Right lobe of liver (tissue), 6 donors: ENCODE data around the gene ERICH6. TPM values are rescaled to one million over a fixed set of nuclear protein-coding genes. Genes with fewer than 3 reads are reported as not detected.

Source experiments
- ATAC-seq, 4 donors: fragments of 200-7000 bp; cut with Tn5 transposase; one replicate each; pipeline ENCODE4 v1.9.1; 2020; ENCODE audit warnings: mild to moderate bottlenecking in 4 of 4, moderate library complexity in 4 of 4
- DNase-seq, 3 donors: peaks; one replicate each; pipeline ENCODE4 v3.0.0-alpha.2; 2020
- H3K27ac ChIP-seq, 3 donors: fragments of 200-600 bp; one replicate each; pipeline ENCODE4 v1.8.0; 2022
- H3K27me3 ChIP-seq, 2 donors: fragments of 200-600 bp; one replicate each; pipeline ENCODE4 v1.8.0; 2022
- H3K36me3 ChIP-seq, 4 donors: fragments of 200-600 bp; sonication (generic) in 1 of 4; one replicate each; pipeline versions ENCODE4 v1.5.1 to v1.8.0; 2017 to 2022; ENCODE audit warnings: control low read depth in 1 of 4
- H3K4me1 ChIP-seq, 4 donors: fragments of 200-600 bp; sonication (generic) in 1 of 4; one replicate each; pipeline versions ENCODE4 v1.5.1 to v1.8.0; 2017 to 2022; ENCODE audit warnings: control low read depth in 1 of 4
- H3K4me3 ChIP-seq, 3 donors: fragments of 200-600 bp; one replicate each; pipeline ENCODE4 v1.8.0; 2022
- H3K9me3 ChIP-seq, 4 donors: fragments of 200-600 bp; sonication (generic) in 1 of 4; one replicate each; pipeline versions ENCODE4 v1.5.1 to v1.8.0; 2017 to 2022; ENCODE audit warnings: control low read depth in 1 of 4
- CTCF ChIP-seq, 4 donors: fragments of 200-600 bp in 3 of 4; fragments of 450-650 bp in 1 of 4; IDR thresholded peaks; one replicate each; pipeline versions ENCODE4 v1.5.1 to v1.8.0; 2016 to 2022; ENCODE audit warnings: antibody characterized with exemption in 4 of 4, mild to moderate bottlenecking in 2 of 4
- POLR2A ChIP-seq: fragments of 450-650 bp; IDR thresholded peaks from one replicate; pipeline ENCODE4 v1.6.1; 2017; ENCODE audit warnings: antibody characterized with exemption, mild to moderate bottlenecking
- WGBS: methylation state at CpG from one replicate; pipeline ENCODE4 v1.1.6; 2018; ENCODE audit warnings: low coverage, low lambda C conversion rate; ENCODE audit not compliant: insufficient coverage; ENCODE audit errors: missing lambda C conversion rate; 5-methylcytosine and 5-hydroxymethylcytosine counted together
- intact Hi-C, 2 donors: fragments of 100-400 bp; cut with DNase I; formaldehyde crosslinking; loops; one replicate each; pipeline versions ENCODE4 v1.11.2 to v1.14.1; 2022
- total RNA-seq, 6 experiments: library from RNA; depleted of rRNA in 2 of 6; stranded (reverse); fragments of >200 nt in 2 of 6; fragmentation: NEBNext Ultra II Directional in 3 of 6; extraction: Animal tissue kit (Norgen Biotek cat#: 25700) in 3 of 6; gene quantifications; one replicate each; pipeline versions ENCODE4 v1.1.0 to v1.2.4, GENCODE V29; 2016 to 2023
- donor health status: DM: no; HTN: yes; CAD: no.
- donor health status: DM: no; HTN: no; CAD: no.
- donor health status: DM: no; HTN: no; CAD: no.
- donor health status: DM: no; HTN: yes; CAD: no.
- donor health status: DM: no; HTN: yes; CAD: no.

The ERICH6 gene
- total RNA-seq, 6 experiments from 2014 or later: 0.49 TPM; not detected in 5

- Histone ChIP-seq H3K4me3 (peak overlapping the region in 1 of 3 donors; percentile 32), H3K9me3 (no peaks in the 10 kb centered on the region), H3K4me1 (peaks cover 0 to 64% (median 28%) of the 10 kb centered on the region in 4 donors), H3K27ac (peak overlapping the region in 1 of 3 donors; percentile 94), H3K27me3 (no peaks in the 10 kb centered on the region), H3K36me3 (no peaks in the 10 kb centered on the region)
- intact Hi-C loops: no loop called here
- no peak for TF ChIP-seq CTCF (IDR thresholded peaks at IDR 0.05)
- no peak for TF ChIP-seq POLR2A
- DNase-seq: peak in 1 of 3 donors; percentile 35
- ATAC-seq: no peak
- no CpG with 5 or more reads among the region's 1 CpG for WGBS
Observed at GRCh38 chr3:150734795-150735119, 31.0 kb upstream of the ERICH6 start.

GRCh38 chr3:150733936-150734794 lies 30.4 kb upstream of the ERICH6 start:
- DNase-seq: peak in 2 of 3 donors; percentile 51 to 75
- no peaks in the 10 kb centered on the region for H3K27me3 ChIP-seq

GRCh38 chr3:150733373-150733935 lies 29.7 kb upstream of the ERICH6 start:
- ATAC-seq (peak in 1 of 4 donors; percentile 4), DNase-seq (no peak)
- H3K9me3 ChIP-seq: no peaks in the 10 kb centered on the region
- intact Hi-C loops: no loop called here
- no peak overlapping the region for H3K4me3 ChIP-seq
- no peaks in the 10 kb centered on the region for H3K27me3 ChIP-seq
- WGBS: 35% methylated on average over 7 of the region's 8 CpGs
- TF ChIP-seq CTCF (IDR thresholded peaks at IDR 0.05) (no peak), POLR2A (no peak)
- H3K36me3 ChIP-seq: no peaks in the 10 kb centered on the region
- H3K4me1 ChIP-seq: peaks cover 0 to 65% (median 30%) of the 10 kb centered on the region in 4 donors
- H3K27ac ChIP-seq: peak overlapping the region in 1 of 3 donors; percentile 94

More at GRCh38 chr3:150733936-150734794, 30.4 kb upstream of the ERICH6 start:
- Histone ChIP-seq H3K27ac (peak overlapping the region in 1 of 3 donors; percentile 94), H3K36me3 (no peaks in the 10 kb centered on the region), H3K9me3 (no peaks in the 10 kb centered on the region), H3K4me1 (peaks cover 0 to 66% (median 30%) of the 10 kb centered on the region in 4 donors), H3K4me3 (no peak overlapping the region)
- TF ChIP-seq CTCF (IDR thresholded peaks at IDR 0.05): no peak
- TF ChIP-seq POLR2A: no peak
- 49% methylated on average over 5 of the region's 9 CpGs for WGBS
- intact Hi-C loops: no loop called here
- ATAC-seq: peak; percentile 50 to 64 (median 52)

GRCh38 chr3:150729682-150730360 lies 26.1 kb upstream of the ERICH6 start:
- DNase-seq (no peak), ATAC-seq (no peak)
- TF ChIP-seq CTCF (IDR thresholded peaks at IDR 0.05) (no peak), POLR2A (no peak)
- Histone ChIP-seq H3K4me3 (no peak overlapping the region), H3K27me3 (no peaks in the 10 kb centered on the region), H3K9me3 (no peaks in the 10 kb centered on the region), H3K4me1 (peaks cover 0 to 46% (median 16%) of the 10 kb centered on the region in 4 donors), H3K36me3 (no peaks in the 10 kb centered on the region), H3K27ac (peak overlapping the region in 2 of 3 donors; percentile 38 to 76)
- intact Hi-C loops: loop anchor here in 1 of 2 donors (10.0 kb wide), 1 partner anchor 55 kb away; no protein-coding TSS in a partner anchor
- 83% methylated on average over 8 of the region's 9 CpGs for WGBS
